Measurements from ENCODE around the gene SLC27A2.

GRCh38 chr15:50176869-50177268 is 5.1 kb upstream of the SLC27A2 start:
- TF ChIP-seq CTCF (IDR thresholded peaks at IDR 0.05) (no peak), EZH2 (IDR thresholded peaks at IDR 0.05; ENCODE audit: borderline replicate concordance, insufficient read depth, low read depth, low read length, poor library complexity, severe bottlenecking) (no peak)

Measured in B cell (primary cell).